Loucy (cell line): ENCODE data around the gene KIAA2012.

Source experiments
- H2AFZ ChIP-seq: fragments of 200-600 bp; sonication (generic); 2 replicates; pipeline ENCODE4 v1.6.0; 2016; ENCODE audit warnings: antibody characterized with exemption, mild to moderate bottlenecking, low read length, moderate library complexity
- H3F3A ChIP-seq: fragments of 200-600 bp; 2 replicates; pipeline ENCODE4 v1.6.0; 2016; ENCODE audit warnings: antibody characterized with exemption, low read depth, mild to moderate bottlenecking
- H3K27me3 ChIP-seq: fragments of 200-600 bp; sonication (generic); 2 replicates; pipeline ENCODE4 v1.6.1; 2014; ENCODE audit warnings: low read length, mild to moderate bottlenecking; ENCODE audit not compliant: insufficient read depth, poor library complexity, severe bottlenecking
- H3K36me3 ChIP-seq: fragments of 200-600 bp; sonication (generic); 2 replicates; pipeline ENCODE4 v1.6.1; 2016; ENCODE audit warnings: low read length; ENCODE audit not compliant: insufficient read depth
- H3K4me1 ChIP-seq: fragments of 200-600 bp; sonication (generic); 2 replicates; pipeline ENCODE4 v1.5.1; 2014; ENCODE audit warnings: low read length, mild to moderate bottlenecking; ENCODE audit not compliant: insufficient read depth, poor library complexity, severe bottlenecking
- H3K4me2 ChIP-seq: fragments of 200-600 bp; sonication (generic); 2 replicates; pipeline ENCODE4 v1.6.0; 2014; ENCODE audit warnings: antibody characterized with exemption, low read length, low read depth, mild to moderate bottlenecking; ENCODE audit not compliant: poor library complexity, severe bottlenecking
- H3K4me3 ChIP-seq: fragments of 200-600 bp; sonication (generic); 2 replicates; pipeline ENCODE4 v1.5.1; 2014; ENCODE audit warnings: low read length, mild to moderate bottlenecking, mixed read lengths; ENCODE audit not compliant: poor library complexity, severe bottlenecking
- H3K79me2 ChIP-seq: fragments of 200-600 bp; sonication (generic); 2 replicates; pipeline ENCODE4 v1.6.1; 2014; ENCODE audit warnings: low read length; ENCODE audit not compliant: insufficient read depth
- H3K9ac ChIP-seq: fragments of 200-600 bp; sonication (generic); 2 replicates; pipeline ENCODE4 v1.6.0; 2014; ENCODE audit warnings: mild to moderate bottlenecking, low read depth, low read length, moderate library complexity; ENCODE audit not compliant: poor library complexity, severe bottlenecking
- H3K9me2 ChIP-seq: fragments of 200-600 bp; sonication (generic); replicated peaks from 2 replicates; pipeline ENCODE4 v1.6.1; 2016; ENCODE audit warnings: low read depth, low read length, mixed read lengths
- H3K9me3 ChIP-seq: fragments of 200-600 bp; sonication (generic); 2 replicates; pipeline ENCODE4 v1.6.1; 2014; ENCODE audit warnings: mild to moderate bottlenecking, antibody characterized with exemption, low read length, low read depth; ENCODE audit not compliant: insufficient read depth
- H4K20me1 ChIP-seq: fragments of 200-600 bp; sonication (generic); 2 replicates; pipeline ENCODE4 v1.6.0; 2014; ENCODE audit warnings: antibody characterized with exemption, low read length, mild to moderate bottlenecking; ENCODE audit not compliant: insufficient read depth, poor library complexity, severe bottlenecking
- EZH2phosphoT487 ChIP-seq: fragments of 200-600 bp; IDR thresholded peaks from 2 replicates; pipeline ENCODE4 v1.6.1; 2018; ENCODE audit warnings: antibody characterized with exemption, mild to moderate bottlenecking, moderate library complexity, borderline replicate concordance
- TF ChIP-seq, protein P1 (sequence below): fragments of 200-600 bp; sonication (generic); conservative IDR thresholded peaks from 2 replicates; pipeline ENCODE4 v1.5.1; 2014; ENCODE audit warnings: mild to moderate bottlenecking, antibody characterized with exemption, low read length

KIAA2012 gene

DNA sequence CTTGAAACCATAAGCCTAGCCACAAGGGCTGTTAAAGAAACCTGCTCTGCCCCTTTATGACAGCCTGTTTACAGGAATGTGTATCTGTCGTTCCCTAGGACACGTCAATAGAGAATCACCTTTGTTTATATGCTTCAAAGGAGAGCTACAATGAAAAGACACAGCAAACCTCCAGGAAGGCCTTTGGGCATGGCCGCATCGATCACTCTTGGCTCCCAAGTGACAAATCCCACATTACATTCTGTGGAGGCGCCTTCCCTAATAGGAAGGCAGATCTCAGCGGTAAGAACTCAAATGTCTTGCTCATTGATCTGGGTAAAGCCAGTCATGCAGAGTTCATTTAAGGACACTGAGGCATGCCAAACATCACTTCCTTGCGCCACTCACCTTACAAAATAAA, 26.5 kb downstream of the KIAA2012 start:
- H3K4me2 ChIP-seq: no peak overlapping the region
- no peak overlapping the region for H2AFZ ChIP-seq
- H3K4me3 ChIP-seq: no peak overlapping the region
- H3K36me3 ChIP-seq: no peaks in the 10 kb centered on the region
- no peaks in the 10 kb centered on the region for H3K9me3 ChIP-seq
- H3F3A ChIP-seq: no peaks in the 10 kb centered on the region
- no peaks in the 10 kb centered on the region for H3K27me3 ChIP-seq
- H4K20me1 ChIP-seq: no peaks in the 10 kb centered on the region
- H3K79me2 ChIP-seq: no peaks in the 10 kb centered on the region
- no peak overlapping the region for H3K9ac ChIP-seq
- no peak for TF ChIP-seq EZH2phosphoT487
- TF ChIP-seq, protein P1, sequence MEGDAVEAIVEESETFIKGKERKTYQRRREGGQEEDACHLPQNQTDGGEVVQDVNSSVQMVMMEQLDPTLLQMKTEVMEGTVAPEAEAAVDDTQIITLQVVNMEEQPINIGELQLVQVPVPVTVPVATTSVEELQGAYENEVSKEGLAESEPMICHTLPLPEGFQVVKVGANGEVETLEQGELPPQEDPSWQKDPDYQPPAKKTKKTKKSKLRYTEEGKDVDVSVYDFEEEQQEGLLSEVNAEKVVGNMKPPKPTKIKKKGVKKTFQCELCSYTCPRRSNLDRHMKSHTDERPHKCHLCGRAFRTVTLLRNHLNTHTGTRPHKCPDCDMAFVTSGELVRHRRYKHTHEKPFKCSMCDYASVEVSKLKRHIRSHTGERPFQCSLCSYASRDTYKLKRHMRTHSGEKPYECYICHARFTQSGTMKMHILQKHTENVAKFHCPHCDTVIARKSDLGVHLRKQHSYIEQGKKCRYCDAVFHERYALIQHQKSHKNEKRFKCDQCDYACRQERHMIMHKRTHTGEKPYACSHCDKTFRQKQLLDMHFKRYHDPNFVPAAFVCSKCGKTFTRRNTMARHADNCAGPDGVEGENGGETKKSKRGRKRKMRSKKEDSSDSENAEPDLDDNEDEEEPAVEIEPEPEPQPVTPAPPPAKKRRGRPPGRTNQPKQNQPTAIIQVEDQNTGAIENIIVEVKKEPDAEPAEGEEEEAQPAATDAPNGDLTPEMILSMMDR: no peak
- H3K9me2 ChIP-seq: no peaks in the 10 kb centered on the region
- no peaks in the 10 kb centered on the region for H3K4me1 ChIP-seq

- H3K4me2 ChIP-seq: no peak overlapping the region
- no peaks in the 10 kb centered on the region for H3F3A ChIP-seq
- H3K4me1 ChIP-seq: no peaks in the 10 kb centered on the region
- H2AFZ ChIP-seq: no peak overlapping the region
- no peaks in the 10 kb centered on the region for H3K36me3 ChIP-seq
- H3K9me3 ChIP-seq: no peaks in the 10 kb centered on the region
- H3K4me3 ChIP-seq: no peak overlapping the region
- H4K20me1 ChIP-seq: no peaks in the 10 kb centered on the region
- H3K27me3 ChIP-seq: no peaks in the 10 kb centered on the region
- TF ChIP-seq EZH2phosphoT487: no peak
- TF ChIP-seq, protein P1: no peak
- H3K79me2 ChIP-seq: no peaks in the 10 kb centered on the region
- no peak overlapping the region for H3K9ac ChIP-seq
- H3K9me2 ChIP-seq: no peaks in the 10 kb centered on the region
These were observed 27.1 kb downstream of the KIAA2012 start for GRCh38 chr2:202100176-202100575.

DNA sequence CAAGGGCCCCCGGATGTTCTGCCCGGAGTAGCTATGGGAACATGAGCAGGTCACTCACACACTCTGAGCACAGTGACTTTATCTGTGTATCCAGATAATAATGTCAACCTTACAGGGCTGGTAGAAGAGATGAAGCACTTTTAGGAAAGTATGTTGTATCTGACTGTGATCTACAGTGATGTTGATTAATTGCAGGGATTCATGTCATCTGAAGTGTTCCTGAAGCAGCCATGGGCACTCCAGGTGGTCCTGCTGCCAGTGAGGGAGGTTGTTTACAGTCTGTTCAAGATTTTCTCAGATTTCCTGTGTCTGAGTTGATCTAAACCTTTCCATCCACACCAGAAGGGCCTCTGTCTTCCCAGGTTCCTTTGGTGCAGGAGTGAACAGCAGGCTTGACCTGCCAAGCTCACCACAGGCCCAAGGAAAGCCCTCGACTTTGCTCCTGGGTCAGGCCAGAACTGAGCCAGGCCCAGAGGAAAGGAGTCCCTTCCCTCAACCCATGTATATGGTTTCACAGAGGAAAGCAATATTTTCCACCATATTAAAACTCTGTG, 28.0 kb downstream of the KIAA2012 start:
- no peak overlapping the region for H3K9ac ChIP-seq
- no peaks in the 10 kb centered on the region for H3K9me2 ChIP-seq
- H3K4me3 ChIP-seq: no peak overlapping the region
- no peaks in the 10 kb centered on the region for H3F3A ChIP-seq
- no peaks in the 10 kb centered on the region for H3K9me3 ChIP-seq
- H4K20me1 ChIP-seq: no peaks in the 10 kb centered on the region
- H3K4me2 ChIP-seq: no peak overlapping the region
- H3K36me3 ChIP-seq: no peaks in the 10 kb centered on the region
- no peaks in the 10 kb centered on the region for H3K79me2 ChIP-seq
- no peak for TF ChIP-seq EZH2phosphoT487
- TF ChIP-seq, protein P1: no peak
- H3K4me1 ChIP-seq: no peaks in the 10 kb centered on the region
- H2AFZ ChIP-seq: no peak overlapping the region
- no peaks in the 10 kb centered on the region for H3K27me3 ChIP-seq
